GM18505 (cell line): ENCODE data around the gene SPATA19.
"Not testable (repeated sequence)": the region's sequence is repeated elsewhere in the genome, so short reads cannot be mapped to it uniquely, and the experiment has no call there.

Source experiments
- ATAC-seq: cut with Tn5 transposase; IDR thresholded peaks from one replicate; pipeline ENCODE4 v1.9.1; 2021; ENCODE audit not compliant: unreplicated experiment
- POLR2A ChIP-seq: IDR thresholded peaks from 4 replicates; pipeline ENCODE4 v1.6.1; 2011; ENCODE audit warnings: borderline replicate concordance; ENCODE audit not compliant: insufficient read depth, insufficient read length; ENCODE audit errors: extremely low read depth

Gene SPATA19, protein sequence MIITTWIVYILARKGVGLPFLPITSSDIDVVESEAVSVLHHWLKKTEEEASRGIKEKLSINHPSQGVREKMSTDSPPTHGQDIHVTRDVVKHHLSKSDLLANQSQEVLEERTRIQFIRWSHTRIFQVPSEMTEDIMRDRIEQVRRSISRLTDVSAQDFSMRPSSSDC

DNA sequence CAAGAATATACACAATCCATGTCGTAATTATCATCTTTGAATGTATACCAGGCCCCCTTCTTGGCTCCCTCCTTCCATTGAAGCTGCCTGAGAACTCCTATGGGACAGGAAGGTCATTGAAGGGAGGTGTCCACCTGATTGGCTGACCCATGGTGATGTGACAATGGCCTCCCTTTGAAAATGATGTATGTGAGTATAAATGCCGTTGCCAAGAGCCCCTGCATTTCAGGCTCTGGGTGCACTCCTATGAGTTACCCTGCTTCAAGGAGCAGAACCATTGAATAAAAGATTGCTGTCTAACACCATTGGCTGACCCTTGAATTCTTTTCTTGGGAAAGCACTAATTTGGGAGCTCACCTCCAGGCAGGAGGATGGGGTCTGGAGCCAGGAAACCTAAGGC, at the start of gene SPATA19:
TSS of gene SPATA19 (minus strand) at position 101 of the 400 bp plus-strand sequence. CDS start at position 34, 67 bp downstream.
- ATAC-seq, result no peak
- no peak for TF ChIP-seq POLR2A

DNA sequence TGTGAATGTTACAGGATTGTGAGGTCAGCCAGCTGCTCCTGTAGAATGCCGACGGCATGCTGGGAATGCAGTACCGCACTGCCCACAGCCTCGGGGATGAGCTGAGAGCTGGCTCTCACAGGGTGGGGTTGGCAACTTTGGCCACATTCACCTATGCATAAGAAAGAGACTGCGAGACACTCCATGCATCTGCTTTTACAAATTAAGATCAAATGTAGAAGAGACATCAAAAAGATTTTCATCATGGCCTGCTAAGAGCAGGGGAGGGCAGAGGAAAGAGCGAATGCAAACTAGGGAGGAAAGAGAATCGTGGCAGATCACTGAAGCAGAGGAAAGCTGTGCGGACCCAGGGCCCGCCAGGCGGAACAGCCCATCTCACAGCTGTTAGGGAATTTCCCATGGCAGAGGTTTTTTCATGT, 49.8 kb upstream of the SPATA19 start:
- TF ChIP-seq POLR2A, result no peak
- ATAC-seq, result peak; percentile 57

DNA sequence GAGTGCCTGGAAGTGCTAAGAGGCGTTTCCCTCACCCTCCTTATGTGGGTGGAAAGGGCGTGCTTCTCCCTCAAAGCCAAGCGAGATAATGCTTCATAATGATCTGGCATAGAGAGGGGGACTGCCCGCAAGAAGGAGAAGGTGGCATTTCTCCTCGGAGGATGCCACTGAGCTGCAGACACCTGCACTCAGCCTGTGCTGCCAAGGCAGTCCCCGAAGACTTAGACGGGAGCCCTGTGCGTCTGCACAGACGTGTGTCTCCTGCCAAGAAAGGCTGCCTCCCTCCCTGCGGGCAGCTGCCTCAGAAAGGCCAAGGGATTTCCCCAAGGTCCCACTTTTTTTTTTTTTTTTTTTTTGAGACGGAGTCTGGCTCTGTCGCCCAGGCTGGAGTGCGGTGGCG, 48.1 kb upstream of the SPATA19 start:
- ATAC-seq, result no peak
- TF ChIP-seq POLR2A, result no peak

DNA sequence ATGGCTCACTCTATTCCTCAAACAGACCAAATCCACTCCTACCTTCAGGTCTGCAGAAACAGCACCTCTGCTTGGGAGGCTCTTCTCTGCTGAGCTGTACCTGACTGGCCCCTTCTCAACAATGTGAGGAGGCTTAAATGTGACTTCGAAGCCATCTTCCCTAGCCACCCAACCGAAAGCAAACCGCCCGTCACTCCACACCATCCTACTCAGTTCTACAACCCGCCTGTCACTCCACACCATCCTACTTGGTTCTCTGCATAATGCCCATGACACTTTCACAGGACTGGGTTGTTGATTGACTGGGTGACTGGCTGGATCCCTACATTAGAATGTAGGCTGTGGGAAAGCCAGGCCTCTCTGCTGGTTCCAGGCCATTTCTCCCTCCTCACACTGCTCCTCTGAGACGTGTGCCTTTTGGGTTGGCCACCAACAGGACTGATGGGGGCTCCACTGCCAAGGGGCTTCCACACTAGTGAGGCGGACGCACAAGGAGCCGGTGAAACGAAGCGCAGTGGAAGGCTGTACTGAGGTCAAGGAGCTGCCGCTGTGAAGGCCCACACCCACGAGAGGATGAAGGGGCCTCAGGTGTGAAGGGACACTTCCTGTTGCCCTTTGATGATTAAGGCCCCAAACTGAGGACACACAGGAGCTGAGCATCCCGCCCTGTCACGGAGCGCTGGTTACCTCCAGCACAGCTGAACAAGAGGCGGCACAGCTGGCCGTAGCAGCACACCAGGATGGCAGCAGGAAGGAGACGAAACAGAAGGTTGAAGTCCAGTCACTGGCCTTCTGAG, 47.5 kb upstream of the SPATA19 start:
- TF ChIP-seq POLR2A, result no peak
- no peak for ATAC-seq

DNA sequence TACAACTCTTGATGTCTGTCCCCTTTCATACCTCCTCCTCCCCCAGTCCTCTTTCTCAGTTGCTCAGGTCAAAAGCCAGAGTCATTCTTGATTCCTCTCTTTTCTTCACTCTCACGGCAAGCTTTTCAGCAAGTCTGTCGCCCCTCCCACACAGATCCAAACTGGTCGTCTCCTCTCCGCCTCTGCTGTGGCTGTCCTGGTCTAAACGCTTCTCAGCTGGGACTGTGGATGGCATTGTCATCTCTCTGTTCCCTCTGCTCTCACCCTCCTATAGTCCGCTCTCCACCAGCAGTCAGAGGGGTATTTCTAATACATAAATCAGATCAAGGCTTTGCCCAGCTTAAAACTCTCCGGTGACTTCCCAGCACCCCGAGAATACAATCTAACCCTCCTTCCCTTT, 46.8 kb upstream of the SPATA19 start:
- no peak for TF ChIP-seq POLR2A
- no peak for ATAC-seq

DNA sequence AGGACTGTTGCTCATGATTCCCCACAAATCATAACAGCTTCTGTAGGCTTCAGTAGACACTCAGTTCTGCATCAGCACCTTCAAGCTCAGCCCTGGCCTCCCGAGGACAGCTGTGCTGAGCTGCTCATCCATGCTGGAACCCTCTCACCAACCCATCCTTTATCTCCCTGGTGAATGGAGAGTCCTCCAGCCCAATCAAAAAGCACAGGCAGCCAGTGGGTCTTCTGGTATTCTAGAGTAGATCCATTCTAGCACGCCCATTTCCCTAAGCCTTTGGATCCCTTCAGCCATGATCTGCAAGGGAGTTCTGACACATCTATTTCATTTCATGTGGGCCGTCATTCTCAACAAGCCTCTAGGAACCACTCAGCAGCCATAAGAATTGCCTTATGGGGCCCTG, 44.6 kb upstream of the SPATA19 start:
- TF ChIP-seq POLR2A, result no peak
- no peak for ATAC-seq

DNA sequence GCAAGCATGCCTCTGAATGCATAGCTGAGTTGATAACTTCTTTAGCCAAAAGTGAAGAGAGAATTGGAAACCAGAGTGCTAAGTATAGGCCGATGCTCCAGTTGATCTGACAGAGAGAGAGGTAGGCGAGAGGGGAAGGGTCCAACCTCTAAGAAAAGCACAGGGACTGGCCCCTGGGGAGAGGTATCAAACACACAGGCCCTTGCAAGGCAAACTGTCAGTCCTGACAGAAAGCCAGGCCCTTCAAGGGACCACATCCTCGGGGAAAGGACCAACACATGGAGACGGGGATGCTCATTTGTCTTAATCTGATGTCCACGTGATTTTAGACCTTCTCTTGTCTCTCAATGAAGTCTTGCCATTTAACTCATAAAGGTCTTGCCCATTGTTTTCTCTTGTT, 43.9 kb upstream of the SPATA19 start:
- no peak for ATAC-seq
- TF ChIP-seq POLR2A, result no peak

DNA sequence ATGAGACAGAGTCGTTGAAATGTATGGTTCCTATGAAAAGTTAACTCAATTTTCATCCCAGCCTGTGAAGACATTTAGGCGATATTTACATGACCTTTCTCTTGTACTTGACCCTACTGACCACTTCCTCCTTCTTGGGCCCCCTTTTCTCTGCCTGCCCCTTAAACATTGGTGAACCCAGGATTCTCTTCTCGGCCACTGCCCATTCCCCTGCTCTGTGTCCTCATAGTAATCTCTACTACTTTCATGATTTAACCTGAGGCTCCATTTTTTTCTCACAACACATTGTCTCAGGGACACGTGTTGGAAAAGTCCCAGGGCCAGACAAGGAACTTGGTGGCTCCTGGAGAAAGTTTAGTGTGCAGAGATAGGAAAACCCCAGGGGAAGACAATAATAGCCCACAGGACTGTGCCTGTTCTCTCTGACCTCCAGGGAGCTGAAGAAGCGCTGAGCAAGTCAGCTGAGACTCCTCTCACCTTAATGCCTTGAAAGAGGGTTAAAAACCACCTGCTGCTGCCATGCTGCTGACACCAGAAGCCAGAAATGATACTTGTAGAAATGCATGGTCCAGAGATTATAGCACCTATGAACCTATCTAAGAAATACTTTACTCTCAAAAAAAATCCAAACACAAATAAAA, 42.5 kb upstream of the SPATA19 start:
- no peak for ATAC-seq
- TF ChIP-seq POLR2A, result no peak

DNA sequence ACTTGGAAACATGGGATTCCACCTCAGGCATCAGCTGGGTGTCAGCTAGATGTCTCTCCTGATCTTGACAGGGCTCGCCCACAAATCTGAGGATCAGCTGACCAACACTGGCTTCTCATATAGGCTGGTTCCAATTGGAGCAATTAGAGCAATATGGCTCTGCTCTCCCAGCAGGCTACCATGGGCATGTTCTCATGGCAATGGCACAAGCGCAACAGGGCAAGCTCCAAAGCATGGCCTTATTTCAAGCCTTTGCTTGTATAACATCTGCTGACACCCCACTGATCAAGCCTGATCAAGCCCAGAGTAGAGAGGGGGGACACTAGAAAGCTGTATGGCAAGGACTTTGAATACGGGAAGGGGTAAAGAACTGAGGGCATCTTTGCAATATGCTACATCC, 40.7 kb upstream of the SPATA19 start:
- no peak for TF ChIP-seq POLR2A
- ATAC-seq, result no peak

DNA sequence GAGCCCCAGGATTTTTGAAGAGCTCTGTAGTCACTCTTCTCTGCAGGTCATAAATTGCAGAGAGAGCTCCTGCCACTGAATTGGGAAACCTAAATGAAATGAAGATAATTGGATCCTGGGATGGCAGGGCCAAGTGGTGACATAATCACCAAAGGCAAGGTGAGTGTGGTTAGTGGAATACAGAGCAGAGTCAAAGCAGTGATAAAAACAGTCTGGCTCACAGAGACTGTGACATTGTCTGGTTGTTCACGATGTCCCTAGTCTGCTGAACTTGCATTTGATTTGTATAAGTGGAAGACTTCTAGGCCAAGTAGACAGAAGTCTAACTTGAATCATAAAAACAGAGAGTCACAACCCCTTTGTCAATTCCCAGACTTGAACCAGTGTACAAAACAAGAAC, 26.8 kb upstream of the SPATA19 start:
- no peak for TF ChIP-seq POLR2A
- no peak for ATAC-seq

DNA sequence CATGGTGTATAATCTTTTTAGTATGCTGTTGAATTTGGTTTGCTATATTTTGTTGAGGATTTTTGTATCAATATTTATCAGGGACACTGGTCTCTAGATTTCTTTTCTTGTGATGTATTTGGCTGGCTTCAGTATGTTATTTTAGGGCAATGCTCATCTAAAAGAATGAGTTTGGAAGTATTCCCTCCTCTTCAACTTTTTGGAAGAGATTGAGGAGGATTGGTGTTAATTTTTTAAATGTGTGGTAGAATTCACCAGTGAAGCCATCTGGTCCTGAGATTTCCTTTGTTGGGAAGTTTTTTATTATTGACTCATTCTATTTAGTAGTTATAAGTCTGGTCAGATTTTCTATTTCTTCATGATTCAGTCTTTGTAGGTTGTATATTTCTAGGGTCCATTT, 22.1 kb upstream of the SPATA19 start:
- TF ChIP-seq POLR2A, result no peak
- no peak for ATAC-seq

DNA sequence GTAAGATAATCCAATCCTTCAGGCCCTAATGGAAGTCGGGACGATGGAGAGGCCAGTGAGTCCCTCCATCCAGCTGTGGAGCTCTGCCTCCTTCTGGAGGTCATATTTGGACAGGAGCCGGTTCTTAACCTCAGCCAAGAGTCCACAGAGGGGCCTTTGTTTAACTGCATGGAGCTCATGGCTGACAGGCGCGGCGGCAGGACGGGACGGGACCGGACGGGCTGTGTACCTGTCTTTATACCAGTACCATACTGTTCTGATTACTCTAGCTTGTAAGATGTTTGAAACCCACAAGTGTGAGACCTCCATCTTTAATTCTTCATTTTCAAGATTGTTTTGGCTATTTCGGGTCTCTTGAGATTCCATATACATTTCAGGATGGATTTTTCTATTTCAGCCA, 20.2 kb upstream of the SPATA19 start:
- no peak for TF ChIP-seq POLR2A
- ATAC-seq, result no peak

DNA sequence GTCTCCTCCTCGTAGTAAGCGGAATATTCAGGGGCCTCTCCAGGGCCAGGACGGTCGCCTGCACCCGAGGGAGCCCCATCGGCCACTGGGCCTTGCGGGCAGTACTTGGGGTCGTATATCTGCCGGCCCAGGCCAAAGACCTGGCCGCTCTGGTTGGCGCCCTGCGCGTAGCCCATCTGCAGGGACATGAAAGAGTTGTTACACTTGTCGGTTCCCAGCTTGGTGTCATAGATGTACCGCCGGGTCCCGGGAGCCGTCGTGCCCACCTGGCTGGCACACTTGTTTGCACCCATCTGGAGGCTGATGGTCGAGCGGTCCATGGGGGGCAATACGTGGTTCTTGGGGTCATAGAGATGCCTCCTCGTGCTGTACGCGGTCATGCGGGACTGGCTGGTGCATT, 19.4 kb upstream of the SPATA19 start:
- ATAC-seq, result no peak

DNA sequence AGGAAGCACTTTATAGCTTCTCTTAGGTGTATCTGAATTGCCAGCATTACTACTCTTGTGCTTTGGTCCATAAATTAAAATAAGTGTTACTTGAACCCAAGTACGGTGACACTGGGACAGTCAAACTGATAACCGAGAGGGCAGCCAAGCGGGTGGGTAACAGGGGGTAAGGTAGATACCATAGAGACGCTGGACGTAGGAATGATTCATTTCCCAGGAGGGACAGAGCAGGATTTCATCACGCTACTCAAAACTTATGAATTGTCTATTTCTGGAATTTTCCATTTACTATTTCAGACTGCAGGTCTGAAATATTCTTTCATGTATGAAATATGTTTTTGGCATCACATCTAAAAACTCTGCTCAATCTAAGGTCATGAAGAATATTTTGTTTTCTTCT, 14.8 kb upstream of the SPATA19 start:
- ATAC-seq, result no peak
- TF ChIP-seq POLR2A, result no peak

More for the DNA sequence above, 19.4 kb upstream of the SPATA19 start:
- no peak for TF ChIP-seq POLR2A

DNA sequence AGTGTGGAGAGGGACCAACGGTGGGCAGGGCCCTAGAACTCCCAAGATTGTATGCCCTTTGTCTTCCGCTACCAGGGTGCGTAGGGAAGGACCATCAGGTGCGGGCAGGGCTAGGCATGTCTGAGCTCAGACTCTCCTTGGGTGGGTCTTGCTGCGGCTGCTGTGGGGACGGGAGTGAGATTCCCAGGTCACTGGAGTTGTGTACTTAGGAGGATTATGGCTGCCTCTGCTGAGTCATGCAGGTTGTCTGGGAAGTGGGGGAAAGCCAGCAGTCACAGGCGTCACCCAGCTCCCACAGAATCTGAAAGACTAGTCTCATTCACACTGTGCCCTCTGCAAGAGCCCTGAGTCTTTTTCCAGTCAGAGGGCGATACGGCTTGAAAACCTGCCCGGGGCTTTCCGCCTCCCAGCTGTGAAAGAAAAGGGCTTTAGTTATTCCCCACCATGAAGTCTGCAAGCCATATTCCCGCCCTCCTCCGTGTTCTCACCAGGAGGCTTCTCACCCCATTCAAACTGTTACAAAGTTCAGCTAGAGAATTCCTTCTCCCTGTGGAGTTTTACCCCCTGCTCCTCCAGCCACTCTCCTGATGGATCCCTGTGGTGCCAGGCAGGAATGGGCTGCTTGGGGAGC, 9.1 kb upstream of the SPATA19 start:
- not testable (repeated sequence) for ATAC-seq

DNA sequence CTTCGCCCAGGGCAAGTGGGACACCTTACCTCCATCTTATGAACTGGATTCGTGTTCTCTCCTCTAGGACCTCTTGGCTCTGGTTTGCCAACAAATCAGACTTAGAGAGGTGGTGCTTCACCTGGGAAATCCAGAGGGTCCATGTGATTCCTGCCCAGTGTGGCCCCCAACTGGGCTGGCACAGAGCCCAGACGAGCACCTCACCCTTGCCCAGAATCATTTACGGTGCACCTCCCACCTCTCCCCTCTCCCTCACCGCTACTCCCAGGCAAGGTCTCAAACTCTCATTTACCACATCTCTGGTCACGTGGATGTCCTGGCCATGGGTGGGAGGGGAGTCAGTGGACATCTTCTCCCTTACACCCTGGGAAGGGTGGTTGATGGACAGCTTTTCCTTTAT, 1.1 kb downstream of the SPATA19 start:
- TF ChIP-seq POLR2A, result no peak
- ATAC-seq, result no peak
